CD4-positive, alpha-beta T cell treated with Interleukin-4 for 1 hour (primary cell): ENCODE measurements around the gene CIB1.
"Not testable (repeated sequence)": the region's sequence is repeated elsewhere in the genome, so short reads cannot be mapped to it uniquely, and the experiment has no call there.

ENCODE experiments used
- DNase-seq, 2 donors: peaks; one replicate each; pipeline ENCODE4 v3.0.0-alpha.2; 2020 to 2022

CIB1 gene

DNA sequence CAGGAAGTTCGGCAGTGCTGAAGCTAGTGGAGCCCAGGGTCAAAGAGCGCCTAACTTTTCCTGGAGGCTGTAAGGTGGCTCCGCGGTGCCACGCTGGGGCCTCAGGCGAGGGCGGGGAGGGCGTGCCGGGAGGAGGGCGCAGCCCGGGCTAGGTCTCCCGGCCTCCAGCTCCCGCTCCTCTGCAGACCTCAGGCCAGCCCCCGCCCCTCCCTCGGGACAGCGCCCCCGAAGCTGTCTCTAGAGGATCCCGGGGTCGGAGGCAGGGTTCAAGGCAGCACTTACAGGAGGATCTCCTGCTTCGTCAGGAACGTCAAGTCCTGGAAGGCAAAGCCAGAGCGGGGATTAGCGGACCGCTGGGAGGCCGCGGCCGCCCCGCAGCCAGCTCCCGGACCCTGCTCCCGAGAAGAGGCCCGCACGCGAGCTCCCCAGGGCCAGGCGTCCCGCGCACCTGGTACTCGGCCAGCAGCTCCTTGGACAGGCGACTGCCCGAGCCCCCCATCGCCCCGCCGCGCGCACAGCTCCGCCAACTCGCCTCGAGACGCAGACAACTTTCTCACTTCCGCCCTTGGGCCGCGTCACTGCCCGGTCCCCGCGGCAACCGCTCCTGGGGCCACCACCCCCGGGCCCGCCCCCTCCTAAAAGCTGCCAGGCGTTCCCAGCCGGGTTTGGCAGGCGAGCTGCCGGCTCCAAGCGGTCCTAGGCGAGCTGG is at the start of gene CIB1:
TSS of gene CIB1 (minus strand) at position 555 of the 709 bp plus-strand sequence. CDS start at position 499, 56 bp downstream.
- DNase-seq = peak; percentile 97 to 98

DNA sequence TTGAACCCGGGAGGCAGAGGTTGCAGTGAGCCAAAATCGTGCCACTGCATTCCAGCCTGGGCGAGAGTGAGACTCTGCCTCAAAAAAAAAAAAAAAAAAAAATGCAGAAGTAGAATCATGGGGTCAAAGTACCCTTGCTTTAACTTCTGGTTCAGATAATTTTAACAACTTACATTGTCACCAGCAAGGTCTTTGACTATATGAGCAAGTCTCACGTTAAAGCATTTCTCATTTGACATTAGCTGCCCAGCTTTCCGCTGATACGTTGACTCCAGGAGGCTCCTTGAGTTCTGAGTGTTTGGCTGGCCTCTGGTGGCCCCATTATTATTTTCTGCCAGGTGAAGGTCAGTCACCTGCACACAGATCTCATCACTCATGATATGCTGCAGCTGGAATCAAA is 47.9 kb upstream of the CIB1 start:
- DNase-seq = not testable (repeated sequence)

DNA sequence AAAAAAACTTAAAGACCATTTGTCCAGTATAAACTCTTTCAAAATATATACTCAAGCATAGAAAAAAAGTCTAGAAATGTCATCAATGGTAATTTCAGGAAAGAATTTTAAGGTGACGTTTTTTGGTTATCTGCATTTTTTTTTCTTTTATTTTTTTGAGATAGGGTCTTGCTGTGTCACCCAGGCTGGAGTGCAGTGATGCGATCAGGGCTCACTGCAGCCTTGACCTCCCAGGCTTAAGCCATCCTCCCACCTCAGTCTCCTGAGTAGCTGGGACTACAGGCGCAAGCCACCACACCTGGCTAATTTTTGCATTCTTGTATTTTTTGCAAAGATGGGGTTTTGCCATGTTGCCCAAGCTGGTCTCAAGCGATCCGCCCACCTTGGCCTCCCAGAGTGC is 47.0 kb upstream of the CIB1 start:
- not testable (repeated sequence) for DNase-seq

DNA sequence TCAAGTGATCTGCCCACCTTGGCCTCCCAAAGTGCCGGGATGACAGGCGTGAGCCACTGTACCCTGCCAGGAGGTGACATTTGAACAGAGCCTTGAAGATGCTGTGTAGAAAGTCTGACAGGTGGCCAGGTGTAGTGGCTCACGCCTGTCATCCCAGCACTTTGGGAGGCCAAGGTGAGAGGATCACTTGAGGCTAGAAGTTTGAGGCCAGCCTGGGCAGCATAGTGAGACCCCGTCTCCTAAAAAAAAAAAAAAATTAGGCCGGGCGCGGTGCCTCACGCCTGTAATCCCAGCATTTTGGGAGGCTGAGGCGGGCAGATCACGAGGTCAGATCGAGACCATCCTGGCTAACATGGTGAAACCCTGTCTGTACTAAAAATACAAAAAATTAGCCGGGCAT is 44.7 kb upstream of the CIB1 start:
- not testable (repeated sequence) for DNase-seq

DNA sequence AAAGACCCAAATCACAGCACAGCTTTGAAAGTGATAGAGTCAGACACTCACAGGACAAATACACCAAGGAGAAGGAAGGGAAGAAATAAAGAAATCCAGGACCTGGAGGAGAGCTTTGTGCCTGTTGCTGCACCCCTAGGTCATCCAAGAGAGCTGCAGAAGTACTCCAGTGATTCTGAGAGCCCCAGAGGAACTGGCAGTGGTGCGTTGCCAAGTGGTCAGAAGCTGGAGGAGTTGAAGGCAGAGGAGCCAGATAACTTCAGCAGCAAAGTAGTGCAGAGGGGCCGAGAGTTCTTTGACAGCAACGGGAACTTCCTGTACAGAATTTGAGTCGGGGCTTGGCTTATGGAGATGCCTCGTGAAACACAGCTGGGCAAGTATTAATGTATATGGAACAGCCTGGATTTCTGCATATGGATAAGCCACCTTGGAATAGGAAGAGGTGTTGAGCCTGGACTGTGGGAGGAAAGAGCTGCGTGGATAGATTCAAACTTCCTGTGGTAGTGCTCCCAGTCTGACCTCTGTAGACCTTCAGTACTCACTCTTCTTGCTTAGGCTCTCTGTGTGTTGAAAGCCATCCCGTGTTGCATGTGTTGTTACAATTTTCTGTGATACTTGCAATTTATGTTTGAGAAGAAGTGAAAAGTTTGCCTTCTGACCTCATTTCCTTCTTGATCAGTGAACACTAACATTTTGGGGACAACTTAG is 37.9 kb upstream of the CIB1 start:
- DNase-seq = no peak

DNA sequence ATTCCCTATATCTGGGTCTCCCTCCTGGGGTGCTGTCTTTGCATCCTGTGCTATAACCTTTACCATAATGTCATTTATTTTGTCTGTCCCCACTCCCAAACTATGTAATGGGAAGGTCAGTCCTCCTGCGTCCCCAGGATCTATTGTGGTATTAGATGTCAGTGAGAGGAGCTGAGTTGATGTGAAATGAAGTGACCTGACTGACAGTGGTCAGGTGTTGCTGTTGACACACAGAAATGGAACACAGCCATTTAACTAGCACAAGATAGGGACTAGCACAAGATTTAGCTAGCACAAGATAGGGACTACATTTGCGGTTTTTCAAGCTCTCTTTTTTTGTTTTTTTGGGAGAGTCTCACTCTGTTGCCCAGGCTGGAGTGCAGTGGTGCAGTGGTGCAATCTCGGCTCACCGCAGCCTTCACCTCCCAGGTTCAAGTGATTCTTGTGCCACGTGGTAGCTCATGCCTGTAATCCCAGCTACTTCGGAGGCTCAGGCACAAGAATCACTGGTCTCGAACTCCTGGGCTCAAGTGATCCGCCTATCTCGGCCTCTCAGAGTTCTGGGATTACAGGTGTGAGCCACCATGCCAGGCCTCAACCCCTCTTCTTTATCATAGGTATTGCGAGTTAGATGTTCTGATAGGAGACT is 36.9 kb upstream of the CIB1 start:
- no peak for DNase-seq

DNA sequence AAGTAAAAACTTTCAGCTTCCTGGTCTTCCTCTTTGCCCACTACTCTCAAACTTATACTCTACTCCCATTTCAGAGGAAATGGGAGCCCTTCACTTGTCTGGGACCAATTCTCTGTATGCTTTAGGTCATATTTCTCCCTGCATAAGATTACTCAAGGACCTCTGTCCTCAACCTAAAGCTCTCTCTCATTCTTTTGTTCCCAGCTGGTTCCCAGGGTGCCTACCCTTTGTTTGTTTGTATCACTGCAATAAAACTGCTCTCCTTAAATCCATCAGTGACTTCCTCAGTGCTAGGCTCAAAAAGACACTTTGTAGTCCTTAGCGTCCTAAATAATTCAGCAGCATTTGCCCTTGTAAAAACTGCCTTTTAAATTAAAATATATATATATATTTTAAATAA is 34.7 kb upstream of the CIB1 start:
- no peak for DNase-seq

DNA sequence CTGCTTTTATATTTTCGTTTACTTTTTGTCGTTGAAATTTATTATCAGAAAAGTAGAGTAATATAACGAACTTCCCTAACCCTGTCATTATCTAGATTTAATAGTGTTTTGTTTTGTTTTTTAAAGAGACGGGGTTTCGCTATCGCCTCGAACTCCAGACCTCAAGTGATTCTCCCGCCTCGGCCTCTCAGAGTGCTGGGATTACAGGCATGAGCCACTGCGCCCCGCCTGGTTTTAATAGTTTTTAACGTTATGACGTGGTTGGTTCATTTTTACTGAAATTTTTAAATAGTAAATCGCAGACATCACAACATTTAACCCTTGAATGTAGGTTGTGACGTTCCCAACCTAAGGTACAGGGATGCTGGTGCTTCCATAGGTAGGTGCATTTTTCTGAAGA is 32.7 kb upstream of the CIB1 start:
- DNase-seq = peak; percentile 17 to 45

DNA sequence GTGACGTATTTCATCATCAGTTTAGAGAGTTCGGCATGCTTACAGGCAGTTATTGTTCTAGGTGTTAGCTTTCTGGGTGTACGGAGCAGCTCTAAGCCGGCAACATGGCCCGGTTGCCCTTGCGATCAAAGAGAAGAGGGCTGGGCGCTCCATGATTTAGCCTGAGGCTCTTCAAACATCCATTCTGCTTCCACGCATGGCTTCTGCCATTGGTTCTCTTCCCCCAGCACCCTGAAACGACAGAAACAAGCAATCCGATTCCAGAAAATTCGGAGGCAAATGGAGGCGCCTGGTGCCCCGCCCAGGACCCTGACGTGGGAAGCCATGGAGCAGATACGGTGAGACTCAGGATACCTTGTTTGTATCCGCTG is 32.3 kb upstream of the CIB1 start:
- DNase-seq = peak; percentile 51 to 65

DNA sequence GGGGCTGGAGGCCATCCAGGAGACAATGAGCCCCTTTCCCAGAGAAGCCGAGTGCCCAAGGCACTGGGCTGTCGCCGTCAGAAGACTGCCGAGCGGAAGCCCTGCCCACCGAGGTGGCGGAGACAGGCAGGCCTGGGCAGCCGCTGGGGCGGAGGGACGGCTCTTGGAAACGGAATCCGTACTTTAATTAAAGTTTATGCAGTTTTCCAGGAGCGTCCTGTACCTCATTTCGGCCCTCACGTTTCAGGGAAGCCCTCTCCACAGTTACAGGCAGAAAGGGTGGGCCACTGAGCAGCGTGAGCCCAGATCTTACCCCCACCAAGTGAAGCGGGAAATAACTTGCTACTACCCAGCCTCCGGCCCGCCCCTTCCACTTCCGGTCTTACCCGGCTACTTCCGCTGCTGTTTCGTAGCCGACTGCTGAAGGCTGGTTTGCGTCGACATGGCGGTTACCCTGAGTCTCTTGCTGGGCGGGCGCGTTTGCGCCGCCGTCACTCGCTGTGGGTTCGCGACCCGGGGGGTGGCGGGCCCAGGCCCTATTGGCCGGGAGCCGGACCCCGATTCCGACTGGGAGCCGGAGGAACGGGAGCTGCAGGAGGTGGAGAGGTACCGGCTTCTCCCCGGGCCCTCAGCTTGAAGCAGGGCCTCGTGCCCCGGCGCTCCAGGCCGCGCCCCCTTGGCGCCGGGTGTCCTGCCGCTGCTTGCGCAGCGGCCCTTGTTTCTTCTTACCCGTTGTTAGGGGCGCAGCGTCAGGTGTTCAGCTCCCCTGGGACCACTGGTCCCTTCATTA is 31.7 kb upstream of the CIB1 start, which contains the start of gene NGRN:
TSS of gene NGRN (plus strand) at position 402 of the 790 bp plus-strand sequence. CDS start at position 443, 41 bp downstream.
- DNase-seq = peak; percentile 91 to 92

DNA sequence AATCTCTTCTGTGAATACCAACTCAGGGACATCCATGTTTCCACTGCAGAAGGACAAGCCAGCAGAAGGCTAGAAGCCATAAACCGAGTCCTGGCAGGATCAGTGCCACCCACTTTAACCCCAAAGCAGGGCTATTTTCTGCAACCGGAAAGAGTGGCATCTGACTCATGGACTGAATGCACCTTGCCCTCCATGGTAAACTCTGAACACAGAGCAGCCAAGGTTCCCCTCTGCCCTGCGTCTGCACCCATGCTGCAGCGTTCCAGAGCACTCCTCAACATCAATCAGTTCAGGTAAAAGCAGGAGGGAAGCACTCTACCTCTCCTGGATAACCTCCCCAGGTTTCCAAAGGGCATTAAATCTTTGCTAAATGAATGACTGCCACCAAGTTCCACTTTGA is 30.9 kb upstream of the CIB1 start:
- DNase-seq = peak in 1 of 2 donors; percentile 22

DNA sequence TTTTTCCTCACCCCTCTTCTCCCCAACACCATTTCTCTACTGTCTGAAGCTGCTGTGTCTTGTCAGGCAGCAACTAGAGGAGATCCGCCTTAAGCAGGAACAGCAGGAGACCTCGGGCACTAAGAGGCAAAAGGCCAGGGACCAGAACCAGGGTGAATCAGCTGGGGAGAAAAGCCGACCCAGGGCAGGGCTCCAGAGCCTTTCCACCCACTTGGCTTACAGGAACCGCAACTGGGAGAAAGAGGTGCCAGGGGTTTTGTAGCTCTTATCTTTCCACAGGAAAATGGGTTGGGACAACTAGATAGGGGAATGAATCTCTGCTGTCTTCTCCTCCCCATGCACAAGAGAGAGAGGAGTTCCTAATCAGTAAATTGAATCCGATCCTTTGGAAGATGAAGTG is 28.7 kb upstream of the CIB1 start:
- no peak for DNase-seq

DNA sequence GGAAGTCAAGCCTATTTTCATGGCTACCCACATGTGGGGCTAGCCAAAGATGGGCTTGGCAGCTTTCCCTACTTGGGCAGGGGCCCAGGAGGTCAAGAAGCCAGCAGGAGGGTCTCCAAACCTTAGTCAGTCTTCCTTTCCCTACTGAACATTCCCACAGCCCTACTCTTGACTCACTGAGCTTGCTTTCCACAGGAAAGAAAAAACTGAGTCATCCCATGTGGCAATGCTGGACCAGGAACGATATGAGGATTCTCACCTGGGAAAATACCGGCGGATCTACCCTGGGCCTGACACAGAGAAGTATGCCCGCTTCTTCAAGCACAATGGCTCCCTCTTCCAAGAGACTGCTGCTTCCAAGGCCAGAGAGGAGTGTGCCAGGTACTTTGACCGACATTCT is 28.1 kb upstream of the CIB1 start:
- DNase-seq = no peak

DNA sequence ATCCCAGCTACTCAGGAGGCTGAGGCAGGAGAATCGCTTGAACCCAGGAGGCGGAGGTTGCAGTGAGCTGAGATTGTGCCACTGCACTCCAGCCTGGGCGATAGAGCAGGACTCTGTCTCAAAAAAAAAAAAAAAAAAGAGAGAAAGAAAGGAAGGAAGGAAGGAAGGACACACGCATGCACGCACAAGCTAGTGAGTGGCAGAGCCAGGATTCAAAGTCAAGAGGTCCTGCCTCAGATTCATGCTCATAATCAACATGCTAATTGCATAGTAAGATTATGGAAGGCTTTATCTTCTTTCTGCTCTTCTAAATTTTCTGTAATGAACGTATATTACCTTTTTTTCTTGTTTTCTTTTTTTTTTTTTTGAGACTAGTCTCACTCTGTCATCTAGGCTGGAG is 27.0 kb upstream of the CIB1 start:
- DNase-seq = not testable (repeated sequence)

DNA sequence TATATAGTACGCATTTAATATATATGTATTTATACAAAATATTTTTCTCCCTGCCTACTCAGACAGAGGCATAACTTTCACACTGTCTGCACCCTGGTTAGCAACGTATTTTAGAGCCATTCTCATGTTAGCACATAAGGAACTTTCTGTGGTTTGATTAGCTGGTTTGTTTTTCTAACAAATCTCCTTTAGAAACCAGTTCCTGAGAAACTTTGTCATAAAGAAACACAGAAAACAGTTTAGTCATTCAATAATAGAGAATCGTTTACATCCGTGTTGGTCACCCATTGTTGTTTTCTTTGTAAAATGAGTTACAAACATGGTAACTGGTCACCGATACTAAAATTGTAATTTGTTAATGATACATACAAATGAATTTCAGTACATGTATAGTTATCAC is 25.8 kb upstream of the CIB1 start:
- DNase-seq = no peak

DNA sequence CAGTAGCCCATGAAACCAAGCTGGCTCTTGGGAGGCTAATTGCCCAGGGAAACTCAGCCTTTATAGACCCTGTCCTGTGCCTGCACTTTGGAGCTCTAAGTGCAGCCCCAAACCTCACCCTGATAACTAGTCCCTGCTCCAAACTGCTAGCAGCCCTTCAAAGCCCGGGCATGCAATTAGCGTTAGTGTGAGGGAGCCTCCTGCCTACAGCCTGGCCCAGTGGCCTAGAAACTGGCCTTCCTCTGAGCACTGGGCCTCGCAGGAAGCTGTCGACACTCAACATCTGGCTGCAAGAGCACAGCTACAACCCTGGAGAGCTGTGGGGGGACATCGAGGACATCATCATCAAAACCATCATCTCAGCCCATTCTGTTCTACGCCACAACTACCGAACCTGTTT is 24.0 kb upstream of the CIB1 start:
- DNase-seq = no peak

DNA sequence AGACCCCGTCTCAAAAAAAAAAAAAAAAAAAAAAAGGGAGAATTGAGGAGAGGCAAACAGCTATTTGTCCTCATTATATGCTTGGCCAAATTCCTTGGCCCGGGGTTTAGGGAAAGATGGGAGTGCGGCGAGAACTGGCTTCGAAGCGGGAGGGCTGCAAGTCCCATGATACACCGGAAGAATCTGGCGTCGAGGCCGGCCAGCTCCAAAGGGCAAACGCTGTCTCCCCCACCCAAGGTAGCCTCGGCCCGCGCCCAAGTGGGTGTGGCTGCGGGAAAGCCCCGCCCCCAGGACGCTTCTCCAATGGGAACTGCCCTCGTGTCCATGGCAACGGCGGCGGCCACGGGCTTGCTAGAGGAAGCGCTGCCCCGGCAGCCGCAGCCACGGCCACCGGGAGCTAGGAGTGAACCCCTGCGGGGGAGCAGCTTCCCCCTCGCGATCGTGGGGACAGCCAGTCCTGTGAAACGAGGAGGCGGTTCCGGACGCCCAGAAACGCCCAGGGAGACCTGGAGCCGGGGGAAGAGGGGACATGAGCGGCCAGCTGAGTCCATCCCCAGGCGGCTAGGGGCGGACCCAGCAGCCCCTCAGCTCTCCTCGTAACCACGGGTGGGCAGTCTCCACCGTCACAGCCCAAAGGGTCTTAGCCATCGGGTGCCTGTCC is 15.6 kb upstream of the CIB1 start, which contains the start of gene TTLL13:
TSS of gene TTLL13 (plus strand) at position 354 of the 661 bp plus-strand sequence. CDS start 1,075 bp downstream, outside the sequence.
- DNase-seq = peak; percentile 69 to 78

DNA sequence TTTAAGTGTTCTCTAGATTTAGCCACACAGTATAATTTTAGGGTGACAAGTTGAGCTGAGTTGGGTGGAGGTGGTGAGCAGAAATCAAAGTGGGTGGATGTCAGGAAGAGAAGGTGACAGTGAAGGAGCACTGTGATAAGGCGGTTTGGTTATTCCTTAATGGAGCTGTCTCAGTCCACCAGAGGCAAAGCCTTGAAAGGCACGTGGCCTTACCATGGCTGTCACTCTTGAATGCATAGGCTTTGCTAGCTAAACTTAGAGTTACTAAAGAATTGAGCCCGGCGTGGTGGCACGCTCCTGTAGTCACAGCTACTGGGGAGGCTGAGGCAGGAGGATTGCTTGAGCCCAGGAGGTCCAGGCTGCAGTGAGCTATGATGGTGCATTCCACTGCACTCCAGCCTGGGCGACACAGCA is 15.1 kb upstream of the CIB1 start:
- no peak for DNase-seq

DNA sequence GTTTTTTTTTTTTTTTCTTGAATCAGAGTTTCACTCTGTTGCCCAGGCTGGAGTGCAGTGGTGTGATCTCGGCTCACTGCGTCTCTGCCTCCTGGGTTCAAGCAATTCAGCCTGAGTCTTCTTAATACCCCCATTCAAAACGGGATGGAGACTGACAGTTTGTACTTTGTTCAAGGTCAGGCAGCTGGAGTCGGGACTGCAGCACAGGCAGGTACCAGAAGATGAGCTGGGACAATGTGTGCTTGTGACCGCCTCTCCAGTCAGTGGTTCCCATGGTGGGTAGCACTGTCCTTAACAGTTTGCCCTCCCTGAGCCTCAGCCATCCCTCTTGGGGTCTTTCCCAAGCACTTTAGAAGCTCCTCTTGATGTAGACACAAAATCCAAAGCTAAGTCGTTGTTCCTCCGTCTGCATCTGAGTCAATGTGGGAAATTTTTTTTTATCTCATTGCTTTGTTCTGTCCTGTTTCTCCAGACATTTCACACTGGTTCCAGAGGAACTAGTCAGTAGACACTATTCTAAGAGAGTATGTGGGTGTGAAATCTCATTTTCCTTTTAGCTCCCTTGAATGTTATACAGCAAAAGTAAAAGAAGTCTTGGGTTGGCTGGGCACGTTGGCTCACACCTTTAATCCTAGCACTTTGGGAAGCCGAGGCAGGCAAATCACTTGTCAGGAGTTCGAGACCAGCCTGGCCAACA is 10.3 kb upstream of the CIB1 start:
- no peak for DNase-seq

DNA sequence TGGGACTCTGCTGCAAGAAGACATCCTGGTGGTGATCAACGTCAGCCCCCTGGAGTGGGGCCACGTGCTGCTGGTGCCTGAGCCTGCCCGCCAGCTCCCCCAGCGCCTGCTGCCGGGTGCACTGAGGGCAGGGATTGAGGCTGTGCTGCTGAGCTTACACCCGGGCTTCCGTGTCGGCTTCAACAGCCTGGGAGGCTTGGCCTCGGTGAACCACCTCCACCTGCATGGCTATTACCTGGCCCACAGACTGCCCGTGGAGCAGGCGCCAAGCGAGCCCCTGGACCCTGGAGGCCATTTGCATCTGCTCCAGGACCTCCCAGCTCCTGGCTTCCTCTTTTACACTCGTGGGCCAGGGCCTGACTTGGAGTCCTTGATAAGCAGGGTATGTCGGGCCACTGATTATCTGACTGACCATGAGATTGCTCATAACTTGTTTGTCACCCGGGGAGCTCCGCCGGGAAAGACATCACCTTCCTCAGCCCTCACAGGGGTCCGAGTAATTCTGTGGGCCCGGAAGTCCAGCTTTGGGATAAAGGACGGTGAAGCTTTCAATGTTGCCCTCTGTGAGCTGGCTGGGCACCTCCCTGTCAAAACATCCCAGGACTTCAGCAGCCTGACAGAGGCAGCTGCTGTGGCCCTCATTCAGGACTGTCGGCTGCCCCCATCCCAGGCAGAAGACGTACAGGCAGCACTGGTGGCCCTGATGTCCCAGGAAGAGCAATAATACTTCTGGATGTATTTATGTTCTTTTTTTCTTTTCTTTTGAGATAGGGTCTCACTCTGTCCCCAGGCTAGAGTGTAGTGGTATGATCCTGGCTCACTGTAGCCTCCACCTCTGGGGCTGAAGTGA is 7.8 kb upstream of the CIB1 start:
- DNase-seq = no peak

DNA sequence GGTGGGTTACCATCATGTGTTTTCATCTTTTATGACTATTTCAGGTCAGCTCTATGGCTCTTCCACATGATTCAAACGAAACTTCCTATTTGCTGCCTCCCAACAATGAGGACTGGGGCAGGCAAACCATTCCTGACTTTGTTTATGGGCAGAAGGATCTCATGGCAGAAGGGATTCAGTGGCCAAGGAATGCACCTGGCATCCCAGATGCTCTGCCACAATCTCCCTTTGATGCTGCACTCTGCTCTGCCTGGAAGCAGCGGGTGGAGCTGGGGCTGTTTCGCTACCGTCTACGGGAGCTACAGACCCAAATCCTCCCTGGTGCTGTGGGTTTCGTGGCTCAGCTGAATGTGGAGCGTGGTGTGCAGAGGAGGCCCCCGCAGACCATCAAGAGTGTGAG is 7.1 kb upstream of the CIB1 start:
- DNase-seq = no peak
